Caco-2 (cell line): ENCODE data around the gene SPOUT1. TPM values are rescaled to one million over a fixed set of nuclear protein-coding genes. Genes with fewer than 3 reads are reported as not detected.
"Not testable (repeated sequence)": the region's sequence is repeated elsewhere in the genome, so short reads cannot be mapped to it uniquely, and the experiment has no call there.

Source experiments
- BruUV-seq: library from RNA; stranded (reverse); fragments of 400-500 nt; replicated peaks from 2 replicates; lab custom pipeline; 2021; lab: Mats Ljungman, UMichigan
- CTCF ChIA-PET: fragments of 300-600 bp; sonication (Branson Sonifier 250); formaldehyde crosslinking; loops from one replicate; lab custom pipeline; 2022; ENCODE audit warnings: antibody characterized with exemption; lab: Charles Lee
- POLR2A ChIA-PET: fragments of 300-600 bp; sonication (Branson Sonifier 250); formaldehyde crosslinking; loops from one replicate; lab custom pipeline; 2022; ENCODE audit warnings: antibody characterized with exemption; lab: Charles Lee
- DNase-seq, 2 experiments: peaks; one replicate each; pipeline versions ENCODE4 v3.0.0 to v3.0.0-alpha.2; 2020 to 2022
- H3K27me3 ChIP-seq: replicated peaks from 2 replicates; pipeline ENCODE4 v1.6.0; 2011; ENCODE audit warnings: low read length; ENCODE audit not compliant: control insufficient read depth, insufficient read depth
- H3K36me3 ChIP-seq: 2 replicates; pipeline ENCODE4 v1.5.1; 2011; ENCODE audit warnings: low read length; ENCODE audit not compliant: control insufficient read depth, insufficient read depth
- H3K4me1 ChIP-seq: fragments of 250-450 bp; sonication (Bioruptor Pico); 2 replicates; pipeline ENCODE4 v1.5.1; 2020; ENCODE audit warnings: mild to moderate bottlenecking
- H3K4me3 ChIP-seq: 2 replicates; pipeline ENCODE4 v1.5.1; 2011; ENCODE audit warnings: low read depth, mild to moderate bottlenecking, control low read depth, low read length
- H3K9me3 ChIP-seq: fragments of 250-450 bp; sonication (Bioruptor Pico); 2 replicates; pipeline ENCODE4 v1.5.1; 2020; ENCODE audit warnings: mild to moderate bottlenecking, moderate library complexity
- H3K27ac Mint-ChIP-seq: one replicate; pipeline ENCODE4 v1.8.0; 2022; ENCODE audit warnings: mixed read lengths; ENCODE audit not compliant: unreplicated experiment
- H3K27me3 Mint-ChIP-seq: one replicate; pipeline ENCODE4 v1.8.0; 2022; ENCODE audit warnings: mixed read lengths; ENCODE audit not compliant: insufficient read depth, unreplicated experiment
- H3K36me3 Mint-ChIP-seq: one replicate; pipeline ENCODE4 v1.8.0; 2022; ENCODE audit warnings: mild to moderate bottlenecking, mixed read lengths; ENCODE audit not compliant: insufficient read depth, unreplicated experiment
- H3K4me1 Mint-ChIP-seq: one replicate; pipeline ENCODE4 v1.8.0; 2022; ENCODE audit warnings: low read depth, mixed read lengths; ENCODE audit not compliant: unreplicated experiment
- H3K4me3 Mint-ChIP-seq: one replicate; pipeline ENCODE4 v1.8.0; 2022; ENCODE audit warnings: mild to moderate bottlenecking, moderate library complexity, mixed read lengths; ENCODE audit not compliant: unreplicated experiment
- H3K9me3 Mint-ChIP-seq: one replicate; pipeline ENCODE4 v1.8.0; 2022; ENCODE audit warnings: mixed read lengths; ENCODE audit not compliant: unreplicated experiment
- intact Hi-C: fragments of 100-400 bp; cut with micrococcal nuclease; formaldehyde crosslinking; loops from one replicate; pipeline ENCODE4 v1.10.0; 2022; ENCODE audit not compliant: unreplicated experiment
- total RNA-seq: library from RNA; stranded (reverse); gene quantifications from 2 replicates; pipeline ENCODE4 v1.2.3, GENCODE V29; 2022
- TF ChIP-seq, protein P1 (sequence below), 2 experiments: fragments of 200-600 bp in 1 of 2; IDR thresholded peaks; 1 replicate in 1 of 2; 2 replicates in 1 of 2; pipeline versions ENCODE4 v1.5.1 to v1.8.0; 2011 to 2022; ENCODE audit warnings: antibody characterized with exemption in 1 of 2, control low read depth in 1 of 2, inconsistent platforms in 1 of 2, low read depth in 1 of 2, low read length in 1 of 2, mild to moderate bottlenecking in 1 of 2, moderate library complexity in 1 of 2; ENCODE audit not compliant: insufficient read depth in 1 of 2, severe bottlenecking in 1 of 2, unreplicated experiment in 1 of 2

Gene SPOUT1
- total RNA-seq, 1 experiment from 2014 or later: 88.0 TPM

DNA sequence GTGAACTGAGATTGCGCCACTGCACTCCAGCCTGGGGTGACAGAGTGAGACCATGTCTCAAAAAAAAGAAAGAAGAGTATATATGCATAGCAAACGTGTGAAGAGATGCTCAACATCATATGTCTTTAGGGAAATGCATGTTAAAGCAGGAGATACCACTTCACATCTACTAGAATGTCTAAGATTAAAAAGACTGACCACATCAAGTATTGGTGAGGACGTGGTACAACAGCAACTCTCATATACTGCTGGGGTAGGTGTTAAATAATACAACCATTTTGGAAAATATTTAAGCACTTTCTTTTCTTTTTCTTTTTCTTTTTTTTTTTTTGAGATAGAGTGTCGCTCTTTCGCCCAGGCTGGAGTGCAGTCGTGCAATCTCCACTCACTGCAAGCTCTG lies 44.2 kb downstream of the SPOUT1 start:
- Mint-ChIP-seq H3K27ac (no peak overlapping the region), H3K36me3 (peaks cover 7% of the 10 kb centered on the region), H3K27me3 (no peaks in the 10 kb centered on the region), H3K4me3 (no peak overlapping the region), H3K9me3 (peaks cover 9% of the 10 kb centered on the region), H3K4me1 (no peaks in the 10 kb centered on the region)
- Histone ChIP-seq H3K9me3 (peaks cover 5% of the 10 kb centered on the region; the same call in 1 of the 2 replicates), H3K27me3 (no peaks in the 10 kb centered on the region), H3K4me3 (no peak overlapping the region), H3K36me3 (no peaks in the 10 kb centered on the region; the same call in 1 of the 2 replicates), H3K4me1 (peaks cover 6% of the 10 kb centered on the region; the same call in 1 of the 2 replicates)
- ChIA-PET CTCF (no interaction called here), POLR2A (interaction anchor here (0.7 kb wide), 1 partner anchor 45 kb away, joined by 4 read pairs; no protein-coding TSS in a partner anchor)
- no TSS peak for BruUV-seq
- no peak for DNase-seq
- intact Hi-C loops: no loop called here
- TF ChIP-seq, protein P1, sequence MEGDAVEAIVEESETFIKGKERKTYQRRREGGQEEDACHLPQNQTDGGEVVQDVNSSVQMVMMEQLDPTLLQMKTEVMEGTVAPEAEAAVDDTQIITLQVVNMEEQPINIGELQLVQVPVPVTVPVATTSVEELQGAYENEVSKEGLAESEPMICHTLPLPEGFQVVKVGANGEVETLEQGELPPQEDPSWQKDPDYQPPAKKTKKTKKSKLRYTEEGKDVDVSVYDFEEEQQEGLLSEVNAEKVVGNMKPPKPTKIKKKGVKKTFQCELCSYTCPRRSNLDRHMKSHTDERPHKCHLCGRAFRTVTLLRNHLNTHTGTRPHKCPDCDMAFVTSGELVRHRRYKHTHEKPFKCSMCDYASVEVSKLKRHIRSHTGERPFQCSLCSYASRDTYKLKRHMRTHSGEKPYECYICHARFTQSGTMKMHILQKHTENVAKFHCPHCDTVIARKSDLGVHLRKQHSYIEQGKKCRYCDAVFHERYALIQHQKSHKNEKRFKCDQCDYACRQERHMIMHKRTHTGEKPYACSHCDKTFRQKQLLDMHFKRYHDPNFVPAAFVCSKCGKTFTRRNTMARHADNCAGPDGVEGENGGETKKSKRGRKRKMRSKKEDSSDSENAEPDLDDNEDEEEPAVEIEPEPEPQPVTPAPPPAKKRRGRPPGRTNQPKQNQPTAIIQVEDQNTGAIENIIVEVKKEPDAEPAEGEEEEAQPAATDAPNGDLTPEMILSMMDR (IDR thresholded peaks at IDR 0.05; ENCODE audit: insufficient read depth in 1 of 2, low read depth in 1 of 2, low read length in 1 of 2, severe bottlenecking in 1 of 2, unreplicated experiment in 1 of 2): no peak

DNA sequence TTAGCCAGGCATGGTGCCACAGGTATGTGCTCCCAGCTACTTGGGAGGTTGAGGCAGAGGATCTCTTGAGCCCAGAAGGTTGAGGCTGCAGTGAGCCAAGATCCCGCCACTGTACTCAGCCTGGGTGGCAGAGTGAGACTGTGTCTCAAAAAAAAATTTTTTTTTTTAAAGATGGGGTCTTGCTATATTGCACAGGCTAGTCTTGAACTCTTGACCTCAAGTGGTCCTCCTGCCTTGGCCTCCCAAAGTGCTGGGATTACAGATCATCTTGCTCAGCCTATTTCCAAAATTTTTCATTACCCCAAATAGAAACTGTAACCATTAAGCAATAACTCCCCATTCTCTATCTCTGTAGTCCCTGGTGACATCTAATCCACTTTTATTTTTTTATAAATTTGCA lies 46.9 kb downstream of the SPOUT1 start:
- peaks cover 11% of the 10 kb centered on the region for H3K36me3 Mint-ChIP-seq
- no peaks in the 10 kb centered on the region for H3K27me3 Mint-ChIP-seq
- H3K4me1 Mint-ChIP-seq: no peaks in the 10 kb centered on the region
- TF ChIP-seq, protein P1 (IDR thresholded peaks at IDR 0.05; ENCODE audit: insufficient read depth in 1 of 2, low read depth in 1 of 2, low read length in 1 of 2, severe bottlenecking in 1 of 2, unreplicated experiment in 1 of 2): no peak
- Histone ChIP-seq H3K36me3 (no peaks in the 10 kb centered on the region), H3K27me3 (no peaks in the 10 kb centered on the region), H3K4me1 (peaks cover 6% of the 10 kb centered on the region; the same call in 1 of the 2 replicates), H3K9me3 (peaks cover 7% of the 10 kb centered on the region; the same call in 1 of the 2 replicates), H3K4me3 (no peak overlapping the region)
- peaks cover 9% of the 10 kb centered on the region for H3K9me3 Mint-ChIP-seq
- no peak overlapping the region for H3K4me3 Mint-ChIP-seq
- no peak for DNase-seq
- no peak overlapping the region for H3K27ac Mint-ChIP-seq
- ChIA-PET CTCF (no interaction called here), POLR2A (no interaction called here)
- no TSS peak for BruUV-seq
- intact Hi-C loops: no loop called here

DNA sequence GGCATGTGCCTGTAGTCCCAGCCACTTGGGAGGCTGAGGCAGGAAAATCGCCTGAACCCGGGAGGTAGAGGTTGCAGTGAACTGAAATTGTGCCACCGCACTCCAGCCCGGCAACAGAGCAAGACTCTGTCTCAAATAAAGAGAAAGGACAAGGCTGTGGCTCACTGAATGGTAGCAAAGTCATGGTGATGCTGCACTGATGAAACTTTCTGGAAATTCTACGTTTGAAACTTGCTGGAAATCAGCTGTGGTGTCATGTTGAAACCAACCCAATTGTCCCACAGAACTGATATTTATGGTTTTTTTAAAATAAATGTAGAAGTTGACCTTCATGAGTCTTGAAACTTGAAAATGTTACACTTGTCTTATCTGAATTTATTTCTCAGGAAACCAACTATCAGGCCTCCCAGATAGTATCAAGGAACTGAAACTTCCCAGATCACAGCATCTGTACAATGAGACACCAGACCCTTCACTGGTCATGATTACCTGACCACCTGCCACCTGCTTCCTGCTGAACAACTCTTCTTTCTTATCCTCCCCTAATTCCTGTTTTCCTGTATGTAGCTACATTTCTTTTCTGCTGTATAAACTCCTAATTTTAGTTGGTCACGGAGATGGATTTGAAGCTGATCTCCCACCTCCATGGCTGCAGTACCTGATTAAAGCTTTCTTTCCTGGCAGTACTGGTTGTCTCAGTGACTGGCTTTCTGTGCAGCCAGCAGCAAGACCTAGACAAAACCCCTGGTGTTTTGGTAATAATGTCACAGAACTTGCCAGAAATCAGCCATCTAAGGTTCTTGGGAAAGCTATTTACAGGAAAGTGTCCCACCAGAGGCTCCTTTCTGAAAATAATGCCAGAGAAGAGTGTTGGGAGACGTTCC lies 48.2 kb downstream of the SPOUT1 start:
- no peak overlapping the region for H3K27ac Mint-ChIP-seq
- no peaks in the 10 kb centered on the region for H3K4me1 Mint-ChIP-seq
- no peaks in the 10 kb centered on the region for H3K27me3 Mint-ChIP-seq
- no peak overlapping the region for H3K4me3 Mint-ChIP-seq
- peaks cover 4% of the 10 kb centered on the region for H3K36me3 Mint-ChIP-seq
- peaks cover 9% of the 10 kb centered on the region for H3K9me3 ChIP-seq
- TF ChIP-seq, protein P1 (IDR thresholded peaks at IDR 0.05; ENCODE audit: insufficient read depth in 1 of 2, low read depth in 1 of 2, low read length in 1 of 2, severe bottlenecking in 1 of 2, unreplicated experiment in 1 of 2): no peak
- POLR2A ChIA-PET: no interaction called here
- BruUV-seq: no TSS peak
- H3K9me3 Mint-ChIP-seq: peaks cover 9% of the 10 kb centered on the region
- no peaks in the 10 kb centered on the region for H3K27me3 ChIP-seq
- H3K36me3 ChIP-seq: no peaks in the 10 kb centered on the region
- intact Hi-C loops: no loop called here
- DNase-seq: no peak
- CTCF ChIA-PET: no interaction called here
- H3K4me1 ChIP-seq: peaks cover 4% of the 10 kb centered on the region; the same call in 1 of the 2 replicates
- H3K4me3 ChIP-seq: no peak overlapping the region

DNA sequence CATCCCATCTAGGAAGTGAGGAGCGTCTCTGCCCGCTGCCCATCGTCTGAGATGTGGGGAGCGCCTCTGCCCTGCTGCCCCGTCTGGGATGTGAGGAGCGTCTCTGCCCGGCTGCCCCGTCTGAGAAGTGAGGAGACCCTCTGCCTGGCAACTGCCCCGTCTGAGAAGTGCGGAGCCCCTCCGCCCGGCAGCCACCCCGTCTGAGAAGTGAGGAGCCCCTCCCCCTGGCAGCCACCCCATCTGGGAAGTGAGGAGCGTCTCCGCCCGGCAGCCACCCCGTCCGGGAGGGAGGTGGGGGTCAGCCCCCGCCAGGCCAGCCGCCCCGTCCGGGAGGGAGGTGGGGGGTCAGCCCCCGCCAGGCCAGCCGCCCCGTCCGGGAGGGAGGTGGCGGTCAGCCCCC lies 49.5 kb downstream of the SPOUT1 start:
- H3K27me3 ChIP-seq, H3K4me3 ChIP-seq, CTCF ChIA-PET, H3K4me1 ChIP-seq, POLR2A ChIA-PET, H3K27ac Mint-ChIP-seq, intact Hi-C loops, H3K36me3 ChIP-seq, BruUV-seq, H3K27me3 Mint-ChIP-seq, H3K4me1 Mint-ChIP-seq, H3K4me3 Mint-ChIP-seq, DNase-seq, H3K36me3 Mint-ChIP-seq: not testable (repeated sequence)
- H3K9me3 ChIP-seq: peaks cover 17% of the 10 kb centered on the region
- H3K9me3 Mint-ChIP-seq: peaks cover 13% of the 10 kb centered on the region
